Right lobe of liver (tissue), 6 donors: ENCODE data around the gene CAMK4. TPM values are rescaled to one million over a fixed set of nuclear protein-coding genes. Genes with fewer than 3 reads are reported as not detected.

Source experiments
- ATAC-seq, 4 donors: fragments of 200-7000 bp; cut with Tn5 transposase; one replicate each; pipeline ENCODE4 v1.9.1; 2020; ENCODE audit warnings: mild to moderate bottlenecking in 4 of 4, moderate library complexity in 4 of 4
- DNase-seq, 3 donors: peaks; one replicate each; pipeline ENCODE4 v3.0.0-alpha.2; 2020
- H3K27ac ChIP-seq, 3 donors: fragments of 200-600 bp; one replicate each; pipeline ENCODE4 v1.8.0; 2022
- H3K27me3 ChIP-seq, 2 donors: fragments of 200-600 bp; one replicate each; pipeline ENCODE4 v1.8.0; 2022
- H3K36me3 ChIP-seq, 4 donors: fragments of 200-600 bp; sonication (generic) in 1 of 4; one replicate each; pipeline versions ENCODE4 v1.5.1 to v1.8.0; 2017 to 2022; ENCODE audit warnings: control low read depth in 1 of 4
- H3K4me1 ChIP-seq, 4 donors: fragments of 200-600 bp; sonication (generic) in 1 of 4; one replicate each; pipeline versions ENCODE4 v1.5.1 to v1.8.0; 2017 to 2022; ENCODE audit warnings: control low read depth in 1 of 4
- H3K4me3 ChIP-seq, 3 donors: fragments of 200-600 bp; one replicate each; pipeline ENCODE4 v1.8.0; 2022
- H3K9me3 ChIP-seq, 4 donors: fragments of 200-600 bp; sonication (generic) in 1 of 4; one replicate each; pipeline versions ENCODE4 v1.5.1 to v1.8.0; 2017 to 2022; ENCODE audit warnings: control low read depth in 1 of 4
- CTCF ChIP-seq, 4 donors: fragments of 200-600 bp in 3 of 4; fragments of 450-650 bp in 1 of 4; IDR thresholded peaks; one replicate each; pipeline versions ENCODE4 v1.5.1 to v1.8.0; 2016 to 2022; ENCODE audit warnings: antibody characterized with exemption in 4 of 4, mild to moderate bottlenecking in 2 of 4
- POLR2A ChIP-seq: fragments of 450-650 bp; IDR thresholded peaks from one replicate; pipeline ENCODE4 v1.6.1; 2017; ENCODE audit warnings: antibody characterized with exemption, mild to moderate bottlenecking
- WGBS: methylation state at CpG from one replicate; pipeline ENCODE4 v1.1.6; 2018; ENCODE audit warnings: low coverage, low lambda C conversion rate; ENCODE audit not compliant: insufficient coverage; ENCODE audit errors: missing lambda C conversion rate; 5-methylcytosine and 5-hydroxymethylcytosine counted together
- intact Hi-C, 2 donors: fragments of 100-400 bp; cut with DNase I; formaldehyde crosslinking; loops; one replicate each; pipeline versions ENCODE4 v1.11.2 to v1.14.1; 2022
- long read RNA-seq: library from polyadenylated mRNA; unstranded; transcript quantifications from one replicate; pipeline ENCODE4 v2.0.0, GENCODE V29; 2019
- total RNA-seq, 6 experiments: library from RNA; depleted of rRNA in 2 of 6; stranded (reverse); fragments of >200 nt in 2 of 6; fragmentation: NEBNext Ultra II Directional in 3 of 6; extraction: Animal tissue kit (Norgen Biotek cat#: 25700) in 3 of 6; gene quantifications; one replicate each; pipeline versions ENCODE4 v1.1.0 to v1.2.4, GENCODE V29; 2016 to 2023
- donor health status: DM: no; HTN: yes; CAD: no.
- donor health status: DM: no; HTN: no; CAD: no.
- donor health status: DM: no; HTN: no; CAD: no.
- donor health status: DM: no; HTN: yes; CAD: no.
- donor health status: DM: no; HTN: yes; CAD: no.

Gene CAMK4
- total RNA-seq: 1 to 10 TPM in 3 of 6 experiments, under 1 TPM in 3; 0.81 to 4.3 (median 1.3) TPM
- long read RNA-seq: 0 reads

GRCh38 chr5:111223787-111224560, at the start of gene CAMK4:
CAMK4 (plus strand) TSS chr5:111224384; CDS start chr5:111224484, 100 bp downstream.
- Histone ChIP-seq H3K27me3 (peaks cover 4 to 7% of the 10 kb centered on the region in 2 donors), H3K4me3 (peak within 1 kb of the TSS; percentile 33 to 48 (median 35)), H3K36me3 (no peaks in the 10 kb centered on the region), H3K27ac (no peak within 1 kb of the TSS), H3K9me3 (no peaks in the 10 kb centered on the region), H3K4me1 (peaks cover 0 to 12% (median 0%) of the 10 kb centered on the region in 4 donors)
- WGBS: under 1% methylated on average over 37 of the region's 89 CpGs
- TF ChIP-seq CTCF (IDR thresholded peaks at IDR 0.05) (peak in 2 of 4 donors; percentile 8), POLR2A (no peak)
- peak; percentile 46 to 62 (median 50) for DNase-seq
- intact Hi-C loops: no loop called here
- peak; percentile 78 to 82 (median 80) for ATAC-seq

- Histone ChIP-seq H3K9me3 (no peaks in the 10 kb centered on the region), H3K27me3 (no peaks in the 10 kb centered on the region), H3K4me3 (no peak overlapping the region), H3K36me3 (no peaks in the 10 kb centered on the region), H3K4me1 (no peaks in the 10 kb centered on the region), H3K27ac (no peak overlapping the region)
- 90% methylated on average over 2 of the region's 3 CpGs for WGBS
- no peak for DNase-seq
- no peak for TF ChIP-seq POLR2A
- no peak for TF ChIP-seq CTCF (IDR thresholded peaks at IDR 0.05)
- intact Hi-C loops: no loop called here
- ATAC-seq: no peak
Observed at GRCh38 chr5:111183064-111183463, 41.1 kb upstream of the CAMK4 start.

GRCh38 chr5:111187079-111187478, 37.1 kb upstream of the CAMK4 start:
- DNase-seq: no peak
- H3K27me3 ChIP-seq: no peaks in the 10 kb centered on the region
- no peaks in the 10 kb centered on the region for H3K4me1 ChIP-seq
- TF ChIP-seq CTCF (IDR thresholded peaks at IDR 0.05) (no peak), POLR2A (no peak)
- intact Hi-C loops: no loop called here
- H3K9me3 ChIP-seq: no peaks in the 10 kb centered on the region
- 38% methylated on average over 1 of the region's 1 CpG for WGBS
- no peak overlapping the region for H3K27ac ChIP-seq
- H3K4me3 ChIP-seq: no peak overlapping the region
- no peaks in the 10 kb centered on the region for H3K36me3 ChIP-seq
- ATAC-seq: no peak

GRCh38 chr5:111194053-111194452, 30.1 kb upstream of the CAMK4 start:
- ATAC-seq (no peak), DNase-seq (no peak)
- WGBS: 15% methylated on average over 1 of the region's 1 CpG
- Histone ChIP-seq H3K27me3 (no peaks in the 10 kb centered on the region), H3K27ac (no peak overlapping the region), H3K36me3 (no peaks in the 10 kb centered on the region), H3K4me3 (no peak overlapping the region), H3K9me3 (no peaks in the 10 kb centered on the region), H3K4me1 (no peaks in the 10 kb centered on the region)
- intact Hi-C loops: no loop called here
- TF ChIP-seq POLR2A (no peak), CTCF (IDR thresholded peaks at IDR 0.05) (no peak)
